GM12878 (cell line): ENCODE measurements around the gene EXOSC6. TPM values are rescaled to one million over a fixed set of nuclear protein-coding genes. Genes with fewer than 3 reads are reported as not detected.
A peak's percentile ranks its signal among the peaks of the same experiment; 100 is the strongest.

Experiments
- ATAC-seq: fragments of 200-7000 bp; cut with Tn5 transposase; 3 replicates; pipeline ENCODE4 v1.9.1; 2020; ENCODE audit warnings: mild to moderate bottlenecking, moderate library complexity
- BruUV-seq: library from RNA; stranded (reverse); fragments of 400-500 nt; replicated peaks from 2 replicates; lab custom pipeline; 2021; lab: Mats Ljungman, UMichigan
- CTCF ChIA-PET: fragments of 300-600 bp; sonication (Branson Sonifier 250); formaldehyde crosslinking; extraction: SDS; loops from one replicate; lab custom pipeline; 2021; ENCODE audit warnings: inconsistent platforms; lab: Yijun Ruan, JAX
- POLR2A ChIA-PET: fragments of 350-600 bp; formaldehyde crosslinking; extraction: SDS; loops from one replicate; lab custom pipeline; 2021; ENCODE audit warnings: inconsistent platforms; lab: Charles Lee
- RAD21 ChIA-PET: fragments of 300-600 bp; sonication (Branson Sonifier 250); formaldehyde crosslinking; loops from one replicate; lab custom pipeline; 2023; ENCODE audit warnings: antibody characterized with exemption; ENCODE audit not compliant: unreplicated experiment; lab: Charles Lee
- SMC1A ChIA-PET: fragments of 300-600 bp; sonication (Branson Sonifier 250); formaldehyde crosslinking; loops from one replicate; lab custom pipeline; 2023; ENCODE audit not compliant: unreplicated experiment, uncharacterized antibody; lab: Charles Lee
- DNase-seq: peaks from one replicate; pipeline ENCODE4 v3.0.0-alpha.2; 2011; ENCODE audit warnings: low read depth, low spot score
- FAIRE-seq: peaks from 3 replicates; lab custom pipeline; 2011; peaks lifted over from hg19 to GRCh38; lab: Jason Lieb, UNC
- H2AFZ ChIP-seq: 2 replicates; pipeline ENCODE4 v1.6.0; 2011; ENCODE audit warnings: low read depth, low read length, control low read depth; ENCODE audit not compliant: control insufficient read depth
- H3K27ac ChIP-seq: 2 replicates; pipeline ENCODE4 v1.5.1; 2011; ENCODE audit warnings: control low read depth; ENCODE audit not compliant: control insufficient read depth, insufficient read depth
- H3K27me3 ChIP-seq, 2 experiments: replicated peaks in 1 of 2; 2 replicates each; pipeline versions ENCODE4 v1.6.0 to v1.6.1; 2011; ENCODE audit warnings: low read length in 1 of 2; ENCODE audit not compliant: control insufficient read depth in 2 of 2, insufficient read depth in 2 of 2
- H3K36me3 ChIP-seq, 2 experiments: 2 replicates each; pipeline ENCODE4 v1.5.1; 2011; ENCODE audit warnings: low read length in 1 of 2; ENCODE audit not compliant: control insufficient read depth in 2 of 2, insufficient read depth in 2 of 2
- H3K4me1 ChIP-seq: 2 replicates; pipeline ENCODE4 v1.6.1; 2011; ENCODE audit warnings: mild to moderate bottlenecking, low read length, moderate library complexity, mixed read lengths; ENCODE audit not compliant: control insufficient read depth, insufficient read depth
- H3K4me2 ChIP-seq: 2 replicates; pipeline ENCODE4 v1.6.0; 2011; ENCODE audit warnings: control low read depth; ENCODE audit not compliant: control insufficient read depth, insufficient read depth
- H3K4me3 ChIP-seq: fragments of 200-600 bp; sonication (generic); 2 replicates; pipeline ENCODE4 v1.5.1; 2016
- H3K79me2 ChIP-seq: 2 replicates; pipeline ENCODE4 v1.6.0; 2011; ENCODE audit warnings: low read length; ENCODE audit not compliant: control insufficient read depth, insufficient read depth
- H3K9ac ChIP-seq: 2 replicates; pipeline ENCODE4 v1.8.0; 2011; ENCODE audit warnings: low read length, control low read depth, mixed read lengths; ENCODE audit not compliant: control insufficient read depth, insufficient read depth
- H3K9me3 ChIP-seq: replicated peaks from 3 replicates; pipeline ENCODE4 v1.5.1; 2011; ENCODE audit warnings: mild to moderate bottlenecking, low read length; ENCODE audit not compliant: control insufficient read depth, insufficient read depth
- H4K20me1 ChIP-seq: 2 replicates; pipeline ENCODE4 v1.6.0; 2011; ENCODE audit not compliant: control insufficient read depth, insufficient read depth
- CBFB ChIP-seq: IDR thresholded peaks from 2 replicates; pipeline ENCODE4 v1.6.1; 2016; ENCODE audit warnings: antibody characterized with exemption, low read depth
- CBX5 ChIP-seq: sonication (generic); IDR thresholded peaks from 2 replicates; pipeline ENCODE4 v1.6.1; 2016; ENCODE audit warnings: low read depth, moderate library complexity, mild to moderate bottlenecking, inconsistent platforms
- CHD1 ChIP-seq: IDR thresholded peaks from 2 replicates; pipeline ENCODE4 v1.6.1; 2012; ENCODE audit warnings: low read depth, low read length, improper control_type of control experiment
- HDAC6 ChIP-seq: fragments of 200-600 bp; sonication (generic); IDR thresholded peaks from one replicate; pipeline ENCODE4 v1.8.0; 2017; ENCODE audit warnings: antibody characterized with exemption; ENCODE audit not compliant: unreplicated experiment
- LARP7 ChIP-seq: fragments of 450-650 bp; IDR thresholded peaks from 2 replicates; pipeline ENCODE4 v1.6.1; 2017; ENCODE audit warnings: mild to moderate bottlenecking
- MTA3 ChIP-seq: IDR thresholded peaks from 2 replicates; pipeline ENCODE4 v1.6.1; 2012; ENCODE audit warnings: low read length, inconsistent platforms, borderline replicate concordance
- RAD51 ChIP-seq: fragments of 450-650 bp; IDR thresholded peaks from 2 replicates; pipeline ENCODE4 v1.6.1; 2016; ENCODE audit warnings: moderate library complexity, mild to moderate bottlenecking, inconsistent platforms
- RELA ChIP-seq: fragments of 450-650 bp; IDR thresholded peaks from 2 replicates; pipeline ENCODE4 v1.8.0; 2014; ENCODE audit warnings: borderline replicate concordance; ENCODE audit not compliant: partially characterized antibody
- SIX5 ChIP-seq: IDR thresholded peaks from 2 replicates; pipeline ENCODE4 v1.6.1; 2011; ENCODE audit warnings: mild to moderate bottlenecking, low read depth, low read length, moderate library complexity; ENCODE audit not compliant: severe bottlenecking
- SMAD5 ChIP-seq: IDR thresholded peaks from 2 replicates; pipeline ENCODE4 v1.6.1; 2016; ENCODE audit warnings: antibody characterized with exemption, low read depth
- SMC3 ChIP-seq: IDR thresholded peaks from 2 replicates; pipeline ENCODE4 v1.6.1; 2011; ENCODE audit warnings: low read length, improper control_type of control experiment, borderline replicate concordance
- SP1 ChIP-seq: IDR thresholded peaks from one replicate; pipeline ENCODE4 v1.6.1; 2011; ENCODE audit warnings: low read depth, low read length
- SREBF1 ChIP-seq: IDR thresholded peaks from 2 replicates; pipeline ENCODE4 v1.6.1; 2012; ENCODE audit warnings: mild to moderate bottlenecking, low read length
- STAT3 ChIP-seq: IDR thresholded peaks from 2 replicates; pipeline ENCODE4 v1.6.1; 2011; ENCODE audit warnings: low read depth, low read length, improper control_type of control experiment
- SUPT20H ChIP-seq: IDR thresholded peaks from 2 replicates; pipeline ENCODE4 v1.6.1; 2011; ENCODE audit warnings: low read depth, mild to moderate bottlenecking, low read length, moderate library complexity, borderline replicate concordance; ENCODE audit not compliant: control insufficient read depth
- TAF1 ChIP-seq: IDR thresholded peaks from 2 replicates; pipeline ENCODE4 v1.6.1; 2011; ENCODE audit warnings: mild to moderate bottlenecking, low read depth, low read length, borderline replicate concordance
- WGBS: methylation state at CpG from one replicate; pipeline ENCODE4 v1.1.6; 2016; ENCODE audit warnings: low lambda C conversion rate; ENCODE audit not compliant: insufficient replicate concordance, insufficient coverage; ENCODE audit errors: missing lambda C conversion rate; 5-methylcytosine and 5-hydroxymethylcytosine counted together
- in situ Hi-C: fragments of 300-500 bp; cut with MboI; formaldehyde crosslinking; loops from 9 replicates; pipeline ENCODE4 v1.14.3; 2018; ENCODE audit warnings: mixed read lengths
- intact Hi-C: fragments of 100-400 bp; cut with micrococcal nuclease; formaldehyde crosslinking; loops from one replicate; pipeline ENCODE4 v1.14.2; 2022; ENCODE audit not compliant: unreplicated experiment
- polyA plus RNA-seq, 11 experiments: library from polyadenylated mRNA; depleted of rRNA in 4 of 11; unstranded in 6 of 11; stranded (reverse) in 5 of 11; fragments of >200 nt; fragmentation: Nextera tagmentation in 4 of 11; fragmentation: Illumina TruSeq in 1 of 11; extraction: Ambion mirVana in 4 of 11; extraction: Trizol in 1 of 11; gene quantifications; 1 replicate in 1 of 11; 2 replicates in 10 of 11; pipeline versions ENCODE4 v1.2.1 to v1.2.3, GENCODE V29; 2011 to 2016; ENCODE audit warnings: inconsistent platforms in 2 of 11, missing spikeins in 2 of 11, low read depth in 1 of 11
- total RNA-seq, 4 experiments: library from RNA; depleted of rRNA in 3 of 4; stranded (reverse); fragments of >200 nt in 3 of 4; fragmentation: Illumina TruSeq in 1 of 4; extraction: Trizol in 1 of 4; gene quantifications; 2 replicates each; pipeline versions ENCODE4 v1.2.1 to v1.2.3, GENCODE V29; 2013 to 2021
- TF ChIP-seq, protein P1 (sequence below): IDR thresholded peaks from 2 replicates; pipeline ENCODE4 v1.6.1; 2012; ENCODE audit warnings: low read depth, low read length, improper control_type of control experiment
- TF ChIP-seq, protein P2 (sequence below), 3 experiments: IDR thresholded peaks in 2 of 3; conservative IDR thresholded peaks in 1 of 3; 2 replicates each; pipeline ENCODE4 v1.5.1; 2011; ENCODE audit warnings: low read depth in 3 of 3, low read length in 3 of 3, mild to moderate bottlenecking in 3 of 3, control low read depth in 2 of 3, moderate library complexity in 2 of 3, inconsistent platforms in 1 of 3, mixed read lengths in 1 of 3; ENCODE audit not compliant: control insufficient read depth in 2 of 3, insufficient read depth in 1 of 3; ENCODE audit errors: extremely low read depth in 1 of 3
- TF ChIP-seq, protein P3 (sequence below): fragments of 450-650 bp; IDR thresholded peaks from 2 replicates; pipeline ENCODE4 v1.6.1; 2017; ENCODE audit warnings: mild to moderate bottlenecking, moderate library complexity

EXOSC6 gene
- total and polyA plus RNA-seq, 10 of the 15 experiments (the other 5 are each of a cell fraction or from before 2014, with no cell fraction given), result 8.2 to 27.5 (median 14.5) TPM

DNA sequence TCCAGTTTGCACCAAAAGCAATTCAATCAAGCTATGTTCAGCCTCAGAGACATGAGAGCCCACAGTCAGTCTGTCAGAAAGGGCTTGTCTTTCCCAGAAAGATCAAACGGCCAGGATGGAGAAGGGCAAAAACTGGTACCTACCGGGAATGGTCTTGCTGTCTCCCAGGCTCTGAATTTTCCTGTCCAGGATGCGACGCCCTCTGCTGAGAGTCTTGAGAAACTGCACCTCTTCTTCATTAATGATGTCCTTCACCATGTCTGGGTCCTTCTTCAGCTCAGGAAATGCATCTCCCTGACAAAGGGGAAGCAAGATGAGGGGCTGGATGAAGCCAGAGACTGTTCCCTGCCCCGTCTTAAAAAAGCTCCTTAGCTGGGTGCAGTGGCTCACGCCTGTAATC is 15.8 kb upstream of the EXOSC6 start:
- SMC1A ChIA-PET, result interaction anchor here (0.8 to 1.1 kb wide), 3 partner anchors 21 to 108 kb away, joined by 3 read pairs; no protein-coding TSS in a partner anchor
- CTCF ChIA-PET, result interaction anchor here (0.6 to 2.9 kb wide), 15 partner anchors 8 to 387 kb away, joined by 3 to 14 read pairs (median 4); partner anchors contain the start of genes AARS1, DDX19A, DDX19B and EXOSC6
- RAD21 ChIA-PET, result interaction anchor here (1.2 to 1.6 kb wide), 2 partner anchors 79 to 105 kb away, joined by 3 to 4 read pairs; partner anchors contain the start of gene DDX19A
- Histone ChIP-seq H3K4me1 (no peaks in the 10 kb centered on the region), H2AFZ (no peak overlapping the region), H3K9ac (no peak overlapping the region), H3K27ac (no peak overlapping the region), H3K79me2 (no peaks in the 10 kb centered on the region), H3K36me3 (peaks cover 30 to 39% of the 10 kb centered on the region in 2 experiments), H4K20me1 (no peaks in the 10 kb centered on the region), H3K4me2 (no peak overlapping the region), H3K4me3 (no peak overlapping the region), H3K9me3 (no peaks in the 10 kb centered on the region), H3K27me3 (no peaks in the 10 kb centered on the region)
- ATAC-seq (peak; percentile 67), DNase-seq (no peak), FAIRE-seq (peak; percentile 35)
- POLR2A ChIA-PET, result no interaction called here
- BruUV-seq, result no TSS peak
- intact Hi-C loops, result no loop called here
- WGBS, result 71% methylated on average over 6 of the region's 6 CpGs
- in situ Hi-C loops, result loop anchor here (5.0 kb wide), 1 partner anchor 280 kb away; no protein-coding TSS in a partner anchor
- TF ChIP-seq RELA (no peak), RAD51 (no peak), CBFB (no peak), TAF1 (no peak), STAT3 (no peak), SMC3 (peak; percentile 37; the same call in 1 of the 2 replicates), SP1 (no peak), SUPT20H (no peak), CHD1 (no peak), CBX5 (no peak), LARP7 (no peak), SIX5 (no peak), HDAC6 (no peak), SMAD5 (no peak), MTA3 (no peak), SREBF1 (no peak)
- TF ChIP-seq, protein P1, sequence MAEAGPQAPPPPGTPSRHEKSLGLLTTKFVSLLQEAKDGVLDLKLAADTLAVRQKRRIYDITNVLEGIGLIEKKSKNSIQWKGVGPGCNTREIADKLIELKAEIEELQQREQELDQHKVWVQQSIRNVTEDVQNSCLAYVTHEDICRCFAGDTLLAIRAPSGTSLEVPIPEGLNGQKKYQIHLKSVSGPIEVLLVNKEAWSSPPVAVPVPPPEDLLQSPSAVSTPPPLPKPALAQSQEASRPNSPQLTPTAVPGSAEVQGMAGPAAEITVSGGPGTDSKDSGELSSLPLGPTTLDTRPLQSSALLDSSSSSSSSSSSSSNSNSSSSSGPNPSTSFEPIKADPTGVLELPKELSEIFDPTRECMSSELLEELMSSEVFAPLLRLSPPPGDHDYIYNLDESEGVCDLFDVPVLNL, result no peak
- TF ChIP-seq, protein P2, sequence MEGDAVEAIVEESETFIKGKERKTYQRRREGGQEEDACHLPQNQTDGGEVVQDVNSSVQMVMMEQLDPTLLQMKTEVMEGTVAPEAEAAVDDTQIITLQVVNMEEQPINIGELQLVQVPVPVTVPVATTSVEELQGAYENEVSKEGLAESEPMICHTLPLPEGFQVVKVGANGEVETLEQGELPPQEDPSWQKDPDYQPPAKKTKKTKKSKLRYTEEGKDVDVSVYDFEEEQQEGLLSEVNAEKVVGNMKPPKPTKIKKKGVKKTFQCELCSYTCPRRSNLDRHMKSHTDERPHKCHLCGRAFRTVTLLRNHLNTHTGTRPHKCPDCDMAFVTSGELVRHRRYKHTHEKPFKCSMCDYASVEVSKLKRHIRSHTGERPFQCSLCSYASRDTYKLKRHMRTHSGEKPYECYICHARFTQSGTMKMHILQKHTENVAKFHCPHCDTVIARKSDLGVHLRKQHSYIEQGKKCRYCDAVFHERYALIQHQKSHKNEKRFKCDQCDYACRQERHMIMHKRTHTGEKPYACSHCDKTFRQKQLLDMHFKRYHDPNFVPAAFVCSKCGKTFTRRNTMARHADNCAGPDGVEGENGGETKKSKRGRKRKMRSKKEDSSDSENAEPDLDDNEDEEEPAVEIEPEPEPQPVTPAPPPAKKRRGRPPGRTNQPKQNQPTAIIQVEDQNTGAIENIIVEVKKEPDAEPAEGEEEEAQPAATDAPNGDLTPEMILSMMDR (IDR thresholded peaks at IDR 0.05 in 2 of 3, conservative IDR thresholded peaks at IDR 0.05 in 1 of 3; ENCODE audit: control insufficient read depth in 2 of 3, extremely low read depth in 1 of 3, insufficient read depth in 1 of 3, low read depth in 3 of 3, low read length in 3 of 3), result peak; percentile 49 to 62 (median 58)
- TF ChIP-seq, protein P3, sequence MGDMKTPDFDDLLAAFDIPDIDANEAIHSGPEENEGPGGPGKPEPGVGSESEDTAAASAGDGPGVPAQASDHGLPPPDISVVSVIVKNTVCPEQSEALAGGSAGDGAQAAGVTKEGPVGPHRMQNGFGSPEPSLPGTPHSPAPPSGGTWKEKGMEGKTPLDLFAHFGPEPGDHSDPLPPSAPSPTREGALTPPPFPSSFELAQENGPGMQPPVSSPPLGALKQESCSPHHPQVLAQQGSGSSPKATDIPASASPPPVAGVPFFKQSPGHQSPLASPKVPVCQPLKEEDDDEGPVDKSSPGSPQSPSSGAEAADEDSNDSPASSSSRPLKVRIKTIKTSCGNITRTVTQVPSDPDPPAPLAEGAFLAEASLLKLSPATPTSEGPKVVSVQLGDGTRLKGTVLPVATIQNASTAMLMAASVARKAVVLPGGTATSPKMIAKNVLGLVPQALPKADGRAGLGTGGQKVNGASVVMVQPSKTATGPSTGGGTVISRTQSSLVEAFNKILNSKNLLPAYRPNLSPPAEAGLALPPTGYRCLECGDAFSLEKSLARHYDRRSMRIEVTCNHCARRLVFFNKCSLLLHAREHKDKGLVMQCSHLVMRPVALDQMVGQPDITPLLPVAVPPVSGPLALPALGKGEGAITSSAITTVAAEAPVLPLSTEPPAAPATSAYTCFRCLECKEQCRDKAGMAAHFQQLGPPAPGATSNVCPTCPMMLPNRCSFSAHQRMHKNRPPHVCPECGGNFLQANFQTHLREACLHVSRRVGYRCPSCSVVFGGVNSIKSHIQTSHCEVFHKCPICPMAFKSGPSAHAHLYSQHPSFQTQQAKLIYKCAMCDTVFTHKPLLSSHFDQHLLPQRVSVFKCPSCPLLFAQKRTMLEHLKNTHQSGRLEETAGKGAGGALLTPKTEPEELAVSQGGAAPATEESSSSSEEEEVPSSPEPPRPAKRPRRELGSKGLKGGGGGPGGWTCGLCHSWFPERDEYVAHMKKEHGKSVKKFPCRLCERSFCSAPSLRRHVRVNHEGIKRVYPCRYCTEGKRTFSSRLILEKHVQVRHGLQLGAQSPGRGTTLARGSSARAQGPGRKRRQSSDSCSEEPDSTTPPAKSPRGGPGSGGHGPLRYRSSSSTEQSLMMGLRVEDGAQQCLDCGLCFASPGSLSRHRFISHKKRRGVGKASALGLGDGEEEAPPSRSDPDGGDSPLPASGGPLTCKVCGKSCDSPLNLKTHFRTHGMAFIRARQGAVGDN, result no peak
